Spinal cord (tissue), 10 donors: ENCODE results near the gene MYH9. TPM values are rescaled to one million over a fixed set of nuclear protein-coding genes. Genes with fewer than 3 reads are reported as not detected.
A peak's percentile ranks its signal among the peaks of the same experiment; 100 is the strongest.

Experiments used
- DNase-seq, 6 donors: peaks; one replicate each; pipeline versions ENCODE4 v3.0.0 to v3.0.0-alpha.2; 2013 to 2015; ENCODE audit warnings: low spot score in 6 of 6, low read depth in 4 of 6
- H3K27ac ChIP-seq: one replicate; pipeline ENCODE4 v1.5.1; 2013; ENCODE audit warnings: low read depth, low read length, control low read depth
- H3K27me3 ChIP-seq: one replicate; pipeline ENCODE4 v1.6.1; 2013; ENCODE audit warnings: low read length; ENCODE audit not compliant: control insufficient read depth, insufficient read depth
- H3K36me3 ChIP-seq: one replicate; pipeline ENCODE4 v1.6.1; 2013; ENCODE audit warnings: low read length; ENCODE audit not compliant: control insufficient read depth, insufficient read depth
- H3K4me1 ChIP-seq: one replicate; pipeline ENCODE4 v1.6.1; 2013; ENCODE audit warnings: low read length; ENCODE audit not compliant: control insufficient read depth, insufficient read depth
- H3K4me3 ChIP-seq: one replicate; pipeline ENCODE4 v1.5.1; 2013; ENCODE audit warnings: low read depth, low read length, control low read depth
- H3K9me3 ChIP-seq: one replicate; pipeline ENCODE4 v1.6.1; 2013; ENCODE audit warnings: low read length; ENCODE audit not compliant: control insufficient read depth, insufficient read depth
- WGBS: methylation state at CpG from one replicate; pipeline ENCODE4 v1.1.5; 2013; ENCODE audit warnings: missing lambda C conversion rate; ENCODE audit not compliant: insufficient coverage; 5-methylcytosine and 5-hydroxymethylcytosine counted together
- polyA plus RNA-seq, 2 donors: library from polyadenylated mRNA; unstranded; fragments of 120-200 nt; gene quantifications; one replicate each; pipeline ENCODE4 v1.2.1, GENCODE V29; 2013; ENCODE audit not compliant: insufficient read length in 2 of 2
- total RNA-seq, 2 donors: library from RNA; depleted of rRNA in 1 of 2; stranded (reverse); fragments of 120-200 nt in 1 of 2; fragments of >200 nt in 1 of 2; gene quantifications; one replicate each; pipeline versions ENCODE4 v1.2.3 to v1.2.4, GENCODE V29; 2013 to 2014
- donor health status: healthy.

The MYH9 gene
- total and polyA plus RNA-seq, 4 donors = 78.7 to 122 (median 88.2) TPM

- Histone ChIP-seq H3K36me3 (no peaks in the 10 kb centered on the region), H3K9me3 (no peaks in the 10 kb centered on the region), H3K4me1 (peaks cover 19% of the 10 kb centered on the region), H3K27me3 (no peaks in the 10 kb centered on the region), H3K4me3 (no peak overlapping the region), H3K27ac (peak overlapping the region; percentile 19)
- no peak for DNase-seq
- 82% methylated on average over 4 of the region's 5 CpGs for WGBS
Measured at GRCh38 chr22:36360871-36361383, 26.8 kb downstream of the MYH9 start.

- Histone ChIP-seq H3K4me1 (peaks cover 15% of the 10 kb centered on the region), H3K27ac (no peak overlapping the region)
- WGBS = no CpG with 5 or more reads among the region's 3 CpGs
Measured at GRCh38 chr22:36360011-36360410, 27.8 kb downstream of the MYH9 start.

GRCh38 chr22:36359470-36359996, 28.2 kb downstream of the MYH9 start:
- 82% methylated on average over 3 of the region's 3 CpGs for WGBS
- Histone ChIP-seq H3K4me3 (no peak overlapping the region), H3K4me1 (peaks cover 13% of the 10 kb centered on the region), H3K27me3 (no peaks in the 10 kb centered on the region), H3K36me3 (no peaks in the 10 kb centered on the region), H3K9me3 (no peaks in the 10 kb centered on the region), H3K27ac (peak overlapping the region; percentile 36)
- DNase-seq = no peak

More at GRCh38 chr22:36360011-36360410, 27.8 kb downstream of the MYH9 start:
- no peak overlapping the region for H3K4me3 ChIP-seq
- no peaks in the 10 kb centered on the region for H3K27me3 ChIP-seq
- DNase-seq = no peak
- H3K9me3 ChIP-seq = no peaks in the 10 kb centered on the region
- no peaks in the 10 kb centered on the region for H3K36me3 ChIP-seq

GRCh38 chr22:36358533-36359469, 29.0 kb downstream of the MYH9 start:
- Histone ChIP-seq H3K36me3 (no peaks in the 10 kb centered on the region), H3K4me3 (no peak overlapping the region), H3K4me1 (peaks cover 13% of the 10 kb centered on the region), H3K9me3 (no peaks in the 10 kb centered on the region), H3K27me3 (no peaks in the 10 kb centered on the region), H3K27ac (peak overlapping the region; percentile 36)
- 68% methylated on average over 4 of the region's 9 CpGs for WGBS
- DNase-seq = peak in 1 of 6 donors; percentile 46

- no peaks in the 10 kb centered on the region for H3K9me3 ChIP-seq
- H3K27me3 ChIP-seq = no peaks in the 10 kb centered on the region
- H3K27ac ChIP-seq = no peak overlapping the region
- peaks cover 26% of the 10 kb centered on the region for H3K4me1 ChIP-seq
- DNase-seq = no peak
- 93% methylated on average over 17 of the region's 25 CpGs for WGBS
- no peak overlapping the region for H3K4me3 ChIP-seq
- peaks cover 4% of the 10 kb centered on the region for H3K36me3 ChIP-seq
Measured at GRCh38 chr22:36356708-36357624, 30.8 kb downstream of the MYH9 start.

GRCh38 chr22:36355894-36356293, 31.9 kb downstream of the MYH9 start:
- no peaks in the 10 kb centered on the region for H3K9me3 ChIP-seq
- peak overlapping the region; percentile 71 for H3K27ac ChIP-seq
- no peak overlapping the region for H3K4me3 ChIP-seq
- peaks cover 4% of the 10 kb centered on the region for H3K36me3 ChIP-seq
- no peak for DNase-seq
- H3K4me1 ChIP-seq = peaks cover 33% of the 10 kb centered on the region
- WGBS = 93% methylated on average over 5 of the region's 6 CpGs
- H3K27me3 ChIP-seq = no peaks in the 10 kb centered on the region

- H3K4me3 ChIP-seq = no peak overlapping the region
- WGBS = 50% methylated on average over 1 of the region's 6 CpGs
Measured at GRCh38 chr22:36355362-36355761, 32.4 kb downstream of the MYH9 start.

GRCh38 chr22:36352803-36353507, 34.8 kb downstream of the MYH9 start:
- Histone ChIP-seq H3K4me1 (peaks cover 42% of the 10 kb centered on the region), H3K27ac (peak overlapping the region; percentile 90), H3K36me3 (peaks cover 10% of the 10 kb centered on the region), H3K27me3 (no peaks in the 10 kb centered on the region), H3K9me3 (no peaks in the 10 kb centered on the region), H3K4me3 (no peak overlapping the region)
- 58% methylated on average over 11 of the region's 16 CpGs for WGBS
- DNase-seq = peak in 1 of 6 donors; percentile 84

More at GRCh38 chr22:36355362-36355761, 32.4 kb downstream of the MYH9 start:
- Histone ChIP-seq H3K27me3 (no peaks in the 10 kb centered on the region), H3K27ac (peak overlapping the region; percentile 71), H3K36me3 (peaks cover 4% of the 10 kb centered on the region), H3K4me1 (peaks cover 35% of the 10 kb centered on the region), H3K9me3 (no peaks in the 10 kb centered on the region)
- no peak for DNase-seq
